ENCODE data around the gene GPR137B. TPM values are rescaled to one million over a fixed set of nuclear protein-coding genes. Genes with fewer than 3 reads are reported as not detected.

GPR137B gene
- total and polyA plus RNA-seq, 2 of the 4 experiments (the other 2 are of a cell fraction) = 4.5 to 12.3 TPM

DNA sequence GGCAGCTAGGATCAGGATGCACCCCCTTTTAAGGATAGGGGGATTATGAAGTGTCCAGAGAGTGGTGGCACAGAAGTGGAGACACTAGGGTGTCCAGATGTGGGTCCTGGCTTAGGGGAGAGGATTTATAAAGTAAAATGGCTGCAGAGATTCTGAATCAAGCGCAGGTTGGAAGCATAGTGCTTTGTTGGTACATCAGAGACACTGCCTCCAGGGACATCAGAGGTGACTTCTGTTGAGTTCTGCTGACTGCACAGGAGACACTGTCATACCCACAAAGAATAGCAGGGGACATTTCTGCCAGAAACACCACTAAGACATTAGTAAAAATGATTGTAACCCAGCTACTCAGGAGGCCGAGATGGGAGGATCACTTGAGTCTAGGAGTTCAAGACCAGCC lies 16.4 kb downstream of the GPR137B start:
- POLR2A ChIA-PET (ENCODE audit: unreplicated experiment) = no interaction called here
- Histone ChIP-seq H4K20me1 (ENCODE audit: insufficient read depth, low read length) (no peaks in the 10 kb centered on the region), H4K5ac (ENCODE audit: low read depth, low read length) (no peak overlapping the region)

More for the DNA sequence above, 16.4 kb downstream of the GPR137B start:
- H3K18ac ChIP-seq (ENCODE audit: low read depth, low read length) = no peak overlapping the region
- peaks cover 2% of the 10 kb centered on the region; the same call in 1 of the 2 replicates for H3K36me3 ChIP-seq (ENCODE audit: control insufficient read depth, insufficient read depth, low read length)
- H2BK20ac ChIP-seq (ENCODE audit: low read depth, low read length) = no peak overlapping the region
- peaks cover 6% of the 10 kb centered on the region; the same call in 1 of the 2 replicates for H3K9me3 ChIP-seq (ENCODE audit: control insufficient read depth, insufficient read depth, low read length)
- DNase-seq (no peak), ATAC-seq (ENCODE audit: low read depth) (no peak)
- H2AK9ac ChIP-seq (replicated peaks; ENCODE audit: low read depth, low read length, poor library complexity) = no peak overlapping the region
- no peak overlapping the region for H2BK120ac ChIP-seq (ENCODE audit: low read depth, low read length)
- dilution Hi-C loops (cut with HindIII; ENCODE audit: low sequenced_read_pairs, unreplicated experiment) = no loop called here
- intact Hi-C loops (cut with micrococcal nuclease) = no loop called here
- H4K91ac ChIP-seq (ENCODE audit: insufficient read depth, low read depth, low read length) = no peak overlapping the region
- no CpG with 5 or more reads among the region's 2 CpGs for WGBS, 2 experiments (ENCODE audit: extremely low coverage in 2 of 2, insufficient read length in 1 of 2)
- H3K4ac ChIP-seq (ENCODE audit: low read depth, low read length) = no peak overlapping the region
- H3K4me2 ChIP-seq (ENCODE audit: low read depth, low read length) = no peak overlapping the region
- no peak overlapping the region for H3K27ac ChIP-seq (ENCODE audit: insufficient read depth, low read length)
- no peak overlapping the region for H4K8ac ChIP-seq (ENCODE audit: low read depth in 2 of 2, low read length in 2 of 2)
- in situ Hi-C loops (cut with MboI; ENCODE audit: low sequenced_read_pairs) = no loop called here
- no peak overlapping the region for H3K9ac ChIP-seq (ENCODE audit: low read depth, low read length)
- no peak overlapping the region for H3K56ac ChIP-seq (ENCODE audit: extremely low read depth, insufficient read depth, low read length)
- H3K14ac ChIP-seq (replicated peaks; ENCODE audit: low read depth, low read length) = no peak overlapping the region
- no peaks in the 10 kb centered on the region for H3K4me1 ChIP-seq (ENCODE audit: control insufficient read depth, insufficient read depth, low read length)
- no peaks in the 10 kb centered on the region for H3K27me3 ChIP-seq (ENCODE audit: control insufficient read depth, insufficient read depth, low read length)
- H2AFZ ChIP-seq (replicated peaks; ENCODE audit: low read length, poor library complexity) = no peak overlapping the region
- H3K23ac ChIP-seq (ENCODE audit: low read depth, low read length) = no peak overlapping the region
- no peak overlapping the region for H2AK5ac ChIP-seq (ENCODE audit: low read depth, low read length)
- no peaks in the 10 kb centered on the region; the same call in 1 of the 2 replicates for H3K9me1 ChIP-seq (ENCODE audit: insufficient read depth, low read length)
- TF ChIP-seq MAZ (IDR thresholded peaks at IDR 0.05; ENCODE audit: borderline replicate concordance, low read depth, low read length) = no peak
- no peak for TF ChIP-seq CHD1 (IDR thresholded peaks at IDR 0.05; ENCODE audit: low read depth, low read length)
- TF ChIP-seq FOS (IDR thresholded peaks at IDR 0.05; ENCODE audit: low read depth, low read length) = no peak
- no peak for TF ChIP-seq SMC3 (IDR thresholded peaks at IDR 0.05; ENCODE audit: low read depth, low read length)
- TF ChIP-seq, protein P1, sequence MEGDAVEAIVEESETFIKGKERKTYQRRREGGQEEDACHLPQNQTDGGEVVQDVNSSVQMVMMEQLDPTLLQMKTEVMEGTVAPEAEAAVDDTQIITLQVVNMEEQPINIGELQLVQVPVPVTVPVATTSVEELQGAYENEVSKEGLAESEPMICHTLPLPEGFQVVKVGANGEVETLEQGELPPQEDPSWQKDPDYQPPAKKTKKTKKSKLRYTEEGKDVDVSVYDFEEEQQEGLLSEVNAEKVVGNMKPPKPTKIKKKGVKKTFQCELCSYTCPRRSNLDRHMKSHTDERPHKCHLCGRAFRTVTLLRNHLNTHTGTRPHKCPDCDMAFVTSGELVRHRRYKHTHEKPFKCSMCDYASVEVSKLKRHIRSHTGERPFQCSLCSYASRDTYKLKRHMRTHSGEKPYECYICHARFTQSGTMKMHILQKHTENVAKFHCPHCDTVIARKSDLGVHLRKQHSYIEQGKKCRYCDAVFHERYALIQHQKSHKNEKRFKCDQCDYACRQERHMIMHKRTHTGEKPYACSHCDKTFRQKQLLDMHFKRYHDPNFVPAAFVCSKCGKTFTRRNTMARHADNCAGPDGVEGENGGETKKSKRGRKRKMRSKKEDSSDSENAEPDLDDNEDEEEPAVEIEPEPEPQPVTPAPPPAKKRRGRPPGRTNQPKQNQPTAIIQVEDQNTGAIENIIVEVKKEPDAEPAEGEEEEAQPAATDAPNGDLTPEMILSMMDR (conservative IDR thresholded peaks at IDR 0.05; ENCODE audit: low read depth, low read length) = no peak
- TF ChIP-seq BHLHE40 (IDR thresholded peaks at IDR 0.05; ENCODE audit: low read depth, low read length) = no peak
- TF ChIP-seq POLR2A (IDR thresholded peaks at IDR 0.05; ENCODE audit: low read depth, low read length) = no peak
- TF ChIP-seq, protein P2, sequence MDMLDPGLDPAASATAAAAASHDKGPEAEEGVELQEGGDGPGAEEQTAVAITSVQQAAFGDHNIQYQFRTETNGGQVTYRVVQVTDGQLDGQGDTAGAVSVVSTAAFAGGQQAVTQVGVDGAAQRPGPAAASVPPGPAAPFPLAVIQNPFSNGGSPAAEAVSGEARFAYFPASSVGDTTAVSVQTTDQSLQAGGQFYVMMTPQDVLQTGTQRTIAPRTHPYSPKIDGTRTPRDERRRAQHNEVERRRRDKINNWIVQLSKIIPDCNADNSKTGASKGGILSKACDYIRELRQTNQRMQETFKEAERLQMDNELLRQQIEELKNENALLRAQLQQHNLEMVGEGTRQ (IDR thresholded peaks at IDR 0.05; ENCODE audit: low read depth, low read length) = no peak
- no TSS peak for BruUV-seq (replicated peaks)
- CTCF ChIA-PET = no interaction called here
- no peaks in the 10 kb centered on the region; a peak in 1 of 4 replicates for H3K79me1 ChIP-seq (ENCODE audit: low read depth in 1 of 2, low read length in 2 of 2)
- no peak overlapping the region for H3K4me3 ChIP-seq (ENCODE audit: insufficient read depth, low read depth, low read length)
- no peak overlapping the region for H2BK5ac ChIP-seq (ENCODE audit: low read depth, low read length, poor library complexity, severe bottlenecking)
- no peak overlapping the region for H2BK15ac ChIP-seq (ENCODE audit: low read depth, low read length)
